OCI-M1 (cell line): ENCODE results near the gene ITGAE.

Experiments used
- DNase-seq: peaks from one replicate; lab custom pipeline; 2025; lab: John Stamatoyannopoulos, UW

Gene ITGAE

GRCh38 chr17:3693829-3694231 lies 107.2 kb downstream of the ITGAE start:
- DNase-seq: peak; percentile 78

GRCh38 chr17:3693141-3693540 lies 107.8 kb downstream of the ITGAE start:
- DNase-seq: no peak

GRCh38 chr17:3692346-3692745 lies 108.6 kb downstream of the ITGAE start:
- no peak for DNase-seq

GRCh38 chr17:3691617-3692067 lies 109.3 kb downstream of the ITGAE start:
- no peak for DNase-seq

GRCh38 chr17:3690094-3690715 lies 110.8 kb downstream of the ITGAE start:
- no peak for DNase-seq

DNA sequence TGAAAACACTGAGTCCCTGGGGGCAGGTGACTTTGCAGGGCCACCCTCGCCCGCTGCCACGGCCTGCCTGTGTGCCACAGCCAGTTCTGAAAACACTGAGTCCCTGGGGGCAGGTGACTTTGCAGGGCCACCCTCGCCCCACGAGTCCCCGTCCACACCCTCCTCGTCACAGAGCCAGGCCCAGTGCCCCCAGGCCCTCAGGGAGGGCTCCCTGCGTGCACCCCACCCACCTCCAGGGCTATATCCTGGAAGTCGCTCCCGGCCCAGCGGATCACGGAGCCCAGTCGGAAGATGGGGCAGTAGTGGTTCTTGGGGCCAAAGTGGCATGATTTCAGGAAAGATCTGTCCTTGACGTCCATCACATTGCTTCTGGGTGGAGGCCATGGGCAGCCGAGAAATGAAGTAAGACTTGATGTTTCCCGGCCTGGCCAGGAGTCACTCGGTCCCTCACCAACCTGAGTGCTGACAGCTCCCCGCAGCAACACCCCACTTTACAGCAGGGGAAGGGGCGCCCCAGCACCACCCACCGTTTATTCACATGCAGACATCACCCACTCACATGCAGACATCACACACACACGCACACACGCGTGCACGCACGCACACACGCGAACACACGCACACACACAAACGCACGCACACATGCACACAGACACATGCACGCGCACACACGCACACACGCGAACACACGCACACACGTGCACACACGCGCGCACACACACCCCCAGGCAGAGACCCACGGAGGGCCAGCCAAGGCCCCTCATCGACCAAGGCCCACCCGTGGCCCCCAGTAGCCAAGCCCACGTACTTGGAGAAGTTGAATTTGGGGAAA lies 111.5 kb downstream of the ITGAE start:
- no peak for DNase-seq

GRCh38 chr17:3688852-3689261 lies 112.1 kb downstream of the ITGAE start:
- no peak for DNase-seq

- DNase-seq: no peak
Measured at GRCh38 chr17:3688027-3688553, 112.9 kb downstream of the ITGAE start.

DNA sequence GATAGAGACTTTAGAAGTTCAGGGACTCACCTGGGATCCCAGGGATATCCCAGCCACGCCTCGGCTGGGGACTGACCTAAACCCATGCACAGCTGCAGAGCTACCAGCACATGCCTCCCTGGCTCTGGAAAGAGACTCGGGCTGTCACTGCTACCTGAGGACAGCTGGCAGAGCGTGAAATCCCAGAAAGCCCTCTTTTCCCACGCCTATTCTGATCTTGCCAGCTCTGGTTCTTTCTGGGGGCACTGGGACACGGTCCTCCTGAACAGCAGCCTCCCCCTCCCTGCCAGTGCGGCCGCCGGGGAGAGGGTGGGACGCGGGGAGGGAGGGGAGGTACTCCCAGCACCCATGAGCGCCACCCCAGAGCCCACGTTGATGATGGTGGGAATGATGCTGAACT lies 115.8 kb downstream of the ITGAE start:
- no peak for DNase-seq

- DNase-seq: peak; percentile 72
Measured at GRCh38 chr17:3683054-3683511, 117.9 kb downstream of the ITGAE start.

GRCh38 chr17:3682033-3682432 lies 119.0 kb downstream of the ITGAE start:
- no peak for DNase-seq

- no peak for DNase-seq
Measured at GRCh38 chr17:3681565-3681964, 119.4 kb downstream of the ITGAE start.

DNA sequence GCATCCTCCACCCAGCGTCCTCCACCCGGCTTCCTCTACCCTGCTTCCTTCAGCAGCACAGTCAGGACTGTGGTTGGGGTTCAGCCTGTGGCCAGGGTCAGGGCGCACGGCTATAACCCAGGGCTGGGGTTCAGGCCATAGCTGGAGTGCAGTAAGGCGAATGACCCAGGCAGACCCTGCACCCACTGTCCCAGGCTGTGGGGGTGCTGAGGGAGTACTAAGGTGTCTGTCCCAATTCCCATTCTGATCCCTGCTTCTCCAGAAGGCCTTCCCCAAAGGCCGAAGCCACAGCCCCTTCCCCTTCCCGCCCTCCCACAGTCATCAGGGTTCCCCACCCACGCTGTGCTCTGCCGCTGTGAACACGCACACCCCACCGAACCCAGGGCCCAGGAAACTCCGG lies 119.9 kb downstream of the ITGAE start:
- no peak for DNase-seq

GRCh38 chr17:3679531-3680126 lies 121.4 kb downstream of the ITGAE start:
- DNase-seq: no peak

DNA sequence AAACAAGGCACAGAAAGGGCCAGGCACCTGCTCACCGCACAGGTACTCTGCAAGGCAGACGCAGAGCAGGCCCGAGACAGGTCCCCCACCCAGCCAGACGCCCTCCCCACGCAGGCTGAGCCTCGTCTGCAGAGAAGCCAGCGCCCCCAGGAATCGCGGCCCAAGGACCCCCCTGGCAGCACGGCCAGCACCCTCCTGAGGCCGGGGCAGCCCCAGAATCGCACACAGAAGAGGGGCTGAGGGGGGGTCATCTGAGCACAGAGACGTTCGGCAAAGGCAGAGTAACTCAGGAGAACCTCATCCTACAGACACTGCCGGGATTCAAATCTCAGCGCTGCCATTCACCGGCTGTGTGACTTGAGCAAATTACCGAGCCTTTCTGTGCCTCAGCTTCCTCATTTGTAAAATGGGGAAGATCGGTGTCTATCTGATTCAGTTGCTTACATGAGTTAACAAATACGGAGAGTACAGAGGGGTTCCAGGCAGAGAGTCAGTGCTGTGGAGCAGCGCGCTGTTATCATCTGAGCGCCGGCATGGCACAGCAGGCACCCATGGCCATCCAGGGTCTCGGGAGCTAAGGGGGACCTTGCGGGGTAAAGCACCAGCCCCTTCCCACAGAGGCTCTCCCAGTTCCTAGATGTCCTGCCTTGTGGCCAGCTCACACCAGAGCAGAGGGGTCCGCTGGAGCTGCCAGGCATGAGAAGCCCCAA lies 122.0 kb downstream of the ITGAE start:
- no peak for DNase-seq

DNA sequence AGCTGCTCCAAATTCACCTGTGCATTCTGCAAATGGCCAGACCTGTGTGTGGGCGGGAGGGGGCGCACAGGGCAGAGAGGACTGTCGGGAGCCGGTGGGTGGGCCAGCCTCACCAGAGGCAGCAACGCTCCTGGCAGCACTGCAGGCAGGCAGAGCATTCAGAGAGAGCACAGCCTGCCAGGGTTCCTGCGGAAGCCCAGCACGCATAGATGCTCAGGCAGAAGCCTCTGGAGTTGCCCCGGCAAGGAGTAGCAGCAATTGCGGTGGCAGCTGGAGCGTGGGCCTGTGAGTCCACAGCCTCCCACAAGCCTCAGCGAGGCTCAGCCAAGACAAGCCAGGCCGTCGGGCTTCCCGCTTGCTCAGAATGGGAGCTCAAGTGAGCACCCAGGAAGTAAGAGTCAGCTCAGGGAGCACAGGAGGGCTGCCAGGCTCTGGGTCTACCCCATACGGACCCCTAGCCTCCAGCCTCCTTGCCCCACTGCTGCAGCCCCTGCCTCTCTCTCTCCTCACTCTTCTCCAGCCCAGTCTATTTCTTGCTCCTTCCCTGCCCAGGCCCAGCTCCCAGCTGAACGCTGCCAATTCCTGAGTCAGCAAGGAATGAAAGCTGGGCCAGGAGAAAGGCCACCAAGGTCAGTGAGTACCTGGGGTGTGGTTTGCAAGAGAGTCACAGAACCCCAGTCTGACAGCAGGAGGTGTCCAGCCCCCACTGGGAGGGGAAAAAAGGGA lies 122.7 kb downstream of the ITGAE start:
- no peak for DNase-seq

DNA sequence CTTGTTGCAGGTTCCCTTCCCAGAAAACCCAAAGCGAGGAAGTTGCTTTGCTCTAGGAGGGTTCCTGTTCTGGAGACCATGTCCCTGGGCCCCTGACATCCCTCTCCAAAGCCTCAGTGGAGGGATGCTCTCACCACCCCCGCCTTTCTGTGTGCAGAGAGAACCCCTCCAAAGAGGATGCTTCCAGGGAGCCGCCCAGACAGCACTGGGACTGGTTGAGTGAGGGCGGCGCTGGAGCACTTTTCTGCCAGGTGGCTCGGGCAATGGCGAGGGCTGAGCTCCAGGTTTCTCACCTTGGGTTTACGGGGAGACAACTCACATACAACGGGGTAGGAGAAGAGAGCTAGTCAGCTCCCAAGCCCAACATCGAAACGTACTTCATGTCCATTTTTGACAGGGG lies 125.1 kb downstream of the ITGAE start:
- no peak for DNase-seq

GRCh38 chr17:3672571-3672970 lies 128.4 kb downstream of the ITGAE start:
- no peak for DNase-seq

GRCh38 chr17:3669548-3669947 lies 131.4 kb downstream of the ITGAE start:
- DNase-seq: no peak

DNA sequence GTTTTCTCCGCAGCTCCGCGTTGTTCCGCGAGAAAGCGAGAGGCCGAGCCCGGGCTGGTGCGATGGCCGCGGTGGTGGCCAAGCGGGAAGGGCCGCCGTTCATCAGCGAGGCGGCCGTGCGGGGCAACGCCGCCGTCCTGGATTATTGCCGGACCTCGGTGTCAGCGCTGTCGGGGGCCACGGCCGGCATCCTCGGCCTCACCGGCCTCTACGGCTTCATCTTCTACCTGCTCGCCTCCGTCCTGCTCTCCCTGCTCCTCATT lies 132.0 kb downstream of the ITGAE start:
- no peak for DNase-seq

DNA sequence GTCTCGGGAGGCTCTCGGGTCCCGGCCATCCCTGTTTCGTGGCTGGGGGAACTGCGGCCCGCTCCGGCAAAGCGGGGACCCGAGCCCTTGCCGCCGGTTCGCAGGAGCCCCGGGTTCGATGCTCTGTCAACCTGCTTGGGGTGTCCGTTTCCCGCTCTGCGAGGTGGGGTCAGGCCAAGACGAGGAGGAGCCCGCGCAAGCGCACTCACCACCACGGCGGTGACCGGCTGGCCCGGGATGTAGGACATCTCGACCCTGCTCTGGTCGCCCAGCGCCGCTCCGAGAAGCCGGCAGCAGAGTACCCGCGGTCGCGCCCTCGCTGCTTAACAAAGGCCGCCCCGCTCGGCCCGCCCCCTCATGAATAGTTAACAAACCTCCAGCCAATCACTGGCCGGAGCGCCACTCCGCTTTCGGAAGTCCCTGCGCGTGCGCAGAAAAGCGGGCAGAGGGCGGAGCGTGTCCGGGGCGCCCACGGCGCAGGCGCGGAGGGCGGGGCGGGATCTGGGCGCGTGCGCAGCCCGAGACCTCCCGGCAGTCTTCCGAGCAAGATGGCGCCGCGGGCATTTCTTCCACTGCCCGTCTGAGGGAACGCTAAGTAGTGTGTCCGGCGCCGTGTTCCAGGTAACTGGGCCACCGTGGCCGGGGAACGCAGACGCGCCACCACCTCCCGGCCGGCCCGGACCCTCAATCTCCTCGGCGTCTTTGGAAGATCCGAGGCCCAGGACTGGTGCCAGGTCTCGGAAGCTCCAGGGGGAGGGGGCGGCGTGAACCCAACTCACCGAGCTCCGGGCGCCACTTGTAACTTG lies 132.5 kb downstream of the ITGAE start, which contains the start of the genes EMC6 and TAX1BP3:
Gene EMC6 (plus strand): TSS at position 534 of the 806 bp plus-strand sequence. CDS start 335 bp downstream, outside the sequence.
Gene TAX1BP3 (minus strand): TSS at position 300 of the 806 bp plus-strand sequence. CDS start 52 bp downstream, at position 248.
- DNase-seq: peak; percentile 98
